B cell (primary cell): Measurements from ENCODE around the gene OSGEPL1. TPM values are rescaled to one million over a fixed set of nuclear protein-coding genes. Genes with fewer than 3 reads are reported as not detected.
A peak's percentile ranks its signal among the peaks of the same experiment; 100 is the strongest.

Source experiments
- ATAC-seq: fragments of 200-7000 bp; cut with Tn5 transposase; one replicate; pipeline ENCODE4 v1.10.0; 2021; ENCODE audit warnings: low read depth, mild to moderate bottlenecking, moderate number of reproducible peaks, moderate library complexity
- CTCF ChIA-PET: fragments of 350-600 bp; sonication (Branson Sonifier 250); formaldehyde crosslinking; loops from one replicate; lab custom pipeline; 2021; ENCODE audit warnings: antibody characterized with exemption, inconsistent platforms; lab: Charles Lee
- POLR2A ChIA-PET: fragments of 350-600 bp; sonication (Branson Sonifier 250); formaldehyde crosslinking; loops from one replicate; lab custom pipeline; 2021; ENCODE audit warnings: antibody characterized with exemption; lab: Charles Lee
- DNase-seq: peaks from one replicate; pipeline ENCODE4 v3.0.0; 2013
- H2AFZ ChIP-seq: 2 replicates; pipeline ENCODE4 v1.6.1; 2012; ENCODE audit warnings: mild to moderate bottlenecking, low read depth, low read length; ENCODE audit not compliant: insufficient read depth, poor library complexity, severe bottlenecking
- H3K27ac ChIP-seq, 2 donors: 1 replicate in 1 of 2; 2 replicates in 1 of 2; pipeline ENCODE4 v1.5.1; 2012 to 2013; ENCODE audit warnings: low read length in 2 of 2, mild to moderate bottlenecking in 2 of 2, moderate library complexity in 1 of 2
- H3K27me3 ChIP-seq, 4 experiments: fragments of 200-600 bp in 1 of 4; sonication (generic) in 1 of 4; replicated peaks in 1 of 4; 1 replicate in 2 of 4; 2 replicates in 2 of 4; pipeline versions ENCODE4 v1.6.1 to v1.7.0; 2013 to 2016; ENCODE audit warnings: low read length in 3 of 4, mild to moderate bottlenecking in 2 of 4, mixed read lengths in 1 of 4, moderate library complexity in 1 of 4; ENCODE audit not compliant: insufficient read depth in 4 of 4, control insufficient read depth in 3 of 4; ENCODE audit errors: control extremely low read depth in 1 of 4
- H3K36me3 ChIP-seq, 2 experiments: replicated peaks in 1 of 2; 1 replicate in 1 of 2; 2 replicates in 1 of 2; pipeline versions ENCODE4 v1.6.1 to v1.7.1; 2013; ENCODE audit warnings: low read length in 1 of 2; ENCODE audit not compliant: insufficient read depth in 2 of 2, control insufficient read depth in 1 of 2; ENCODE audit errors: control extremely low read depth in 1 of 2, extremely low read depth in 1 of 2
- H3K4me1 ChIP-seq, 2 donors: fragments of 200-600 bp in 1 of 2; sonication (generic) in 1 of 2; 1 replicate in 1 of 2; 2 replicates in 1 of 2; pipeline versions ENCODE4 v1.5.1 to v1.6.1; 2013 to 2017; ENCODE audit warnings: low read length in 2 of 2; ENCODE audit not compliant: control insufficient read depth in 2 of 2, insufficient read depth in 2 of 2
- H3K4me2 ChIP-seq: replicated peaks from 2 replicates; pipeline ENCODE3; 2012; ENCODE audit warnings: mild to moderate bottlenecking, low read depth, low read length; ENCODE audit not compliant: poor library complexity, severe bottlenecking
- H3K4me3 ChIP-seq, 5 experiments: fragments of 200-600 bp in 1 of 5; sonication (generic) in 1 of 5; 1 replicate in 3 of 5; 2 replicates in 2 of 5; pipeline versions ENCODE4 v1.5.1 to v1.7.0; 2011 to 2016; ENCODE audit warnings: low read length in 4 of 5, mild to moderate bottlenecking in 4 of 5, low read depth in 2 of 5, control low read depth in 1 of 5, moderate library complexity in 1 of 5; ENCODE audit not compliant: insufficient read depth in 1 of 5; ENCODE audit errors: control extremely low read depth in 1 of 5, extremely low read depth in 1 of 5
- H3K79me2 ChIP-seq: fragments of 200-600 bp; sonication (generic); one replicate; pipeline ENCODE4 v1.6.0; 2016; ENCODE audit warnings: low read length; ENCODE audit not compliant: control insufficient read depth, insufficient read depth
- H3K9ac ChIP-seq: fragments of 200-600 bp; sonication (generic); 2 replicates; pipeline ENCODE4 v1.6.1; 2017; ENCODE audit warnings: mild to moderate bottlenecking, low read length, moderate library complexity
- H3K9me3 ChIP-seq, 3 donors: one replicate each; pipeline versions ENCODE4 v1.6.1 to v1.7.1; 2013; ENCODE audit warnings: low read length in 2 of 3; ENCODE audit not compliant: control insufficient read depth in 2 of 3, insufficient read depth in 1 of 3; ENCODE audit errors: control extremely low read depth in 1 of 3
- H4K20me1 ChIP-seq: 2 replicates; pipeline ENCODE4 v1.6.0; 2012; ENCODE audit warnings: mild to moderate bottlenecking, low read length; ENCODE audit not compliant: insufficient read depth, control insufficient read depth, poor library complexity, severe bottlenecking
- H3K27ac Mint-ChIP-seq: one replicate; pipeline ENCODE4 v1.8.0; 2021; ENCODE audit warnings: mixed read lengths
- H3K27me3 Mint-ChIP-seq: one replicate; pipeline ENCODE4 v1.8.0; 2021; ENCODE audit warnings: mixed read lengths
- H3K4me1 Mint-ChIP-seq: one replicate; pipeline ENCODE4 v1.8.0; 2021; ENCODE audit warnings: mixed read lengths
- H3K4me3 Mint-ChIP-seq: one replicate; pipeline ENCODE4 v1.8.0; 2021; ENCODE audit warnings: mixed read lengths
- H3K9me3 Mint-ChIP-seq: one replicate; pipeline ENCODE4 v1.8.0; 2022; ENCODE audit warnings: mixed read lengths; ENCODE audit not compliant: insufficient read depth
- CTCF ChIP-seq: fragments of 200-600 bp; IDR thresholded peaks from one replicate; pipeline ENCODE4 v1.8.0; 2022; ENCODE audit warnings: antibody characterized with exemption, mild to moderate bottlenecking
- EZH2 ChIP-seq: IDR thresholded peaks from 2 replicates; pipeline ENCODE4 v1.6.1; 2012; ENCODE audit warnings: borderline replicate concordance, low read depth, mild to moderate bottlenecking, moderate library complexity, low read length; ENCODE audit not compliant: insufficient read depth, poor library complexity, severe bottlenecking
- WGBS: methylation state at CpG from one replicate; pipeline ENCODE4 v1.1.5; 2013; ENCODE audit warnings: missing lambda C conversion rate; ENCODE audit not compliant: insufficient coverage; 5-methylcytosine and 5-hydroxymethylcytosine counted together
- intact Hi-C: fragments of 100-400 bp; cut with micrococcal nuclease; formaldehyde crosslinking; loops from one replicate; pipeline ENCODE4 v1.10.0; 2022
- polyA plus RNA-seq: library from polyadenylated mRNA; depleted of rRNA; stranded (reverse); fragments of >200 nt; gene quantifications from 2 replicates; pipeline ENCODE4 v1.2.3, GENCODE V29; 2012
- total RNA-seq, 2 donors: library from RNA; stranded (reverse); fragments of 120-200 nt in 1 of 2; gene quantifications; 1 replicate in 1 of 2; 2 replicates in 1 of 2; pipeline versions ENCODE4 v1.2.3 to v1.2.4, GENCODE V29; 2013 to 2022

OSGEPL1 gene
- total and polyA plus RNA-seq, 2 donors (not counting 1 experiment from before 2014, with no cell fraction given) = 8.3 to 12.6 TPM

GRCh38 chr2:189783451-189783926 lies 20.9 kb upstream of the OSGEPL1 start:
- ATAC-seq (no peak), DNase-seq (no peak)
- ChIA-PET CTCF (interaction anchor here (1.0 to 4.0 kb wide), 3 partner anchors 11 to 32 kb away, joined by 3 to 28 read pairs (median 3); partner anchors contain the start of gene OSGEPL1), POLR2A (interaction anchor here (1.3 to 2.2 kb wide), 2 partner anchors 21 to 865 kb away, joined by 6 to 32 read pairs; partner anchors contain the start of genes NAB1 and OSGEPL1)
- WGBS = 0% methylated on average over 11 of the region's 17 CpGs
- Histone ChIP-seq H3K4me2 (peak overlapping the region; percentile 75), H3K27ac (peak overlapping the region; percentile 83 to 84), H3K9me3 (no peaks in the 10 kb centered on the region), H3K9ac (peak overlapping the region; percentile 76), H2AFZ (peak overlapping the region; percentile 88), H3K27me3 (no peaks in the 10 kb centered on the region), H3K4me1 (peaks cover 14 to 21% of the 10 kb centered on the region in 2 donors), H4K20me1 (no peaks in the 10 kb centered on the region), H3K79me2 (peaks cover 77% of the 10 kb centered on the region), H3K4me3 (peak overlapping the region; percentile 66 to 96 (median 79)), H3K36me3 (peaks cover 13 to 27% of the 10 kb centered on the region in 2 experiments)
- peak overlapping the region; percentile 98 for H3K27ac Mint-ChIP-seq
- no peaks in the 10 kb centered on the region for H3K27me3 Mint-ChIP-seq
- intact Hi-C loops = loop anchor here (5.0 to 10.0 kb wide), 4 partner anchors 749 to 1894 kb away; partner anchors contain the start of genes GLS, NABP1, NEMP2 and STAT1
- peak overlapping the region; percentile 96 for H3K4me3 Mint-ChIP-seq
- no peak for TF ChIP-seq EZH2
- no peak for TF ChIP-seq CTCF
- H3K9me3 Mint-ChIP-seq = no peaks in the 10 kb centered on the region
- H3K4me1 Mint-ChIP-seq = peaks cover 42% of the 10 kb centered on the region

GRCh38 chr2:189782221-189782671 lies 19.7 kb upstream of the OSGEPL1 start:
- Histone ChIP-seq H3K4me3 (no peak overlapping the region), H3K4me2 (peak overlapping the region; percentile 75), H3K27me3 (no peaks in the 10 kb centered on the region), H2AFZ (no peak overlapping the region), H3K27ac (peak overlapping the region in 1 of 2 donors; percentile 83), H3K9ac (no peak overlapping the region), H3K79me2 (peaks cover 80% of the 10 kb centered on the region), H3K36me3 (peaks cover 16 to 36% of the 10 kb centered on the region in 2 experiments), H4K20me1 (no peaks in the 10 kb centered on the region), H3K4me1 (peaks cover 14 to 21% of the 10 kb centered on the region in 2 donors), H3K9me3 (no peaks in the 10 kb centered on the region)
- ChIA-PET POLR2A (no interaction called here), CTCF (interaction anchor here (4.0 kb wide), 1 partner anchor 20 kb away, joined by 28 read pairs; the partner anchor contains the start of gene OSGEPL1)
- Mint-ChIP-seq H3K4me1 (peaks cover 42% of the 10 kb centered on the region), H3K4me3 (peak overlapping the region; percentile 57), H3K9me3 (no peaks in the 10 kb centered on the region), H3K27ac (peak overlapping the region; percentile 61), H3K27me3 (no peaks in the 10 kb centered on the region)
- intact Hi-C loops = loop anchor here (5.0 to 10.0 kb wide), 4 partner anchors 750 to 1895 kb away; partner anchors contain the start of genes GLS, NABP1, NEMP2 and STAT1
- 60% methylated on average over 1 of the region's 4 CpGs for WGBS
- no peak for ATAC-seq
- no peak for TF ChIP-seq CTCF
- TF ChIP-seq EZH2 = no peak
- DNase-seq = no peak
